Karpas-422 (cell line): ENCODE results near the gene TRAM2. TPM values are rescaled to one million over a fixed set of nuclear protein-coding genes. Genes with fewer than 3 reads are reported as not detected.

ENCODE experiments used
- DNase-seq: peaks from one replicate; pipeline ENCODE4 v3.0.0-alpha.2; 2015
- H2AFZ ChIP-seq: fragments of 200-600 bp; sonication (generic); 2 replicates; pipeline ENCODE4 v1.6.1; 2014; ENCODE audit warnings: antibody characterized with exemption, low read length, mixed read lengths
- H3K27ac ChIP-seq: fragments of 200-600 bp; sonication (generic); 2 replicates; pipeline ENCODE4 v1.5.1; 2014; ENCODE audit warnings: mild to moderate bottlenecking, low read length, moderate library complexity
- H3K27me3 ChIP-seq: fragments of 200-600 bp; sonication (generic); 2 replicates; pipeline ENCODE4 v1.6.1; 2014; ENCODE audit warnings: low read length, mixed read lengths
- H3K36me3 ChIP-seq: fragments of 200-600 bp; sonication (generic); 2 replicates; pipeline ENCODE4 v1.6.1; 2014; ENCODE audit warnings: low read length, mixed read lengths; ENCODE audit not compliant: insufficient read depth
- H3K4me1 ChIP-seq: fragments of 200-600 bp; sonication (generic); 2 replicates; pipeline ENCODE4 v1.6.1; 2014; ENCODE audit warnings: mild to moderate bottlenecking, low read length, mixed read lengths
- H3K4me2 ChIP-seq: fragments of 200-600 bp; sonication (generic); 2 replicates; pipeline ENCODE4 v1.6.1; 2014; ENCODE audit warnings: low read length, low read depth, mild to moderate bottlenecking; ENCODE audit not compliant: poor library complexity, severe bottlenecking
- H3K4me3 ChIP-seq: fragments of 200-600 bp; sonication (generic); 2 replicates; pipeline ENCODE4 v1.5.1; 2014; ENCODE audit warnings: mild to moderate bottlenecking, antibody characterized with exemption, low read length, mixed read lengths
- H3K79me2 ChIP-seq: fragments of 200-600 bp; sonication (generic); 2 replicates; pipeline ENCODE4 v1.6.1; 2014; ENCODE audit warnings: mild to moderate bottlenecking, low read length, mixed read lengths
- H3K9ac ChIP-seq: fragments of 200-600 bp; sonication (generic); 2 replicates; pipeline ENCODE4 v1.6.0; 2014; ENCODE audit warnings: low read length
- H3K9me2 ChIP-seq: fragments of 200-600 bp; sonication (generic), shearing (Covaris generic); replicated peaks from 2 replicates; pipeline ENCODE4 v1.6.0; 2014; ENCODE audit warnings: mild to moderate bottlenecking, low read length, moderate library complexity; ENCODE audit not compliant: insufficient read depth
- H3K9me3 ChIP-seq: fragments of 300-700, 200-600 bp; sonication (generic); 2 replicates; pipeline ENCODE4 v1.6.1; 2014; ENCODE audit warnings: low read length, mixed read lengths
- H4K20me1 ChIP-seq: fragments of 200-600 bp; sonication (generic); 2 replicates; pipeline ENCODE4 v1.6.1; 2014; ENCODE audit warnings: mild to moderate bottlenecking, antibody characterized with exemption, low read length, low read depth; ENCODE audit not compliant: insufficient read depth
- total RNA-seq: library from RNA; depleted of rRNA; stranded (reverse); fragments of >200 nt; shearing (Covaris generic); gene quantifications from 2 replicates; pipeline ENCODE4 v1.2.3, GENCODE V29; 2014; ENCODE audit warnings: low replicate concordance

TRAM2 gene
- total RNA-seq, 1 experiment from 2014 or later: 24.1 TPM

GRCh38 chr6:52511572-52512151 is 65.2 kb downstream of the TRAM2 start:
- Histone ChIP-seq H3K4me3 (no peak overlapping the region), H3K9me3 (no peaks in the 10 kb centered on the region), H3K36me3 (peaks cover 16% of the 10 kb centered on the region; the same call in 1 of the 2 replicates), H3K4me1 (peaks cover 11% of the 10 kb centered on the region), H3K9me2 (no peaks in the 10 kb centered on the region), H3K27ac (no peak overlapping the region), H2AFZ (no peak overlapping the region), H3K27me3 (no peaks in the 10 kb centered on the region), H3K9ac (no peak overlapping the region), H3K79me2 (no peaks in the 10 kb centered on the region), H4K20me1 (no peaks in the 10 kb centered on the region), H3K4me2 (no peak overlapping the region)
- DNase-seq: no peak

DNA sequence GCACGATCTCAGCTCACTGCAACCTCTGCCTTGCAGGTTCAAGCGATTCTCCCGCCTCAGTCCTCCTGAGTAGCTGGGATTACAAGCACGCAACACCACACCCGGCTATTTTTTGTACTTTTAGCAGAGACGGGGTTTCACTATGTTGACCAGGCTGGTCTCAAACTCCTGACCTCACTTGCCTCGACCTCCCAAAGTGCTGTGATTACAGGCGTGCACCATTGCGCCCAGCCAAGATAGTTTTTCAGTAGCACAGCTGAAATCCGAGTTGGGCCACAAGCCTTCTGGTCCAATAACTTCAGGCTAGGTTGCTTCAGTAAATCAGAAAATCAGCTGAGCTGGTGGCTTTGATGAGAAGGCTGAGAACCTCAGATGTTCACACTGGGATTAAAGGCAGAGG is 65.7 kb downstream of the TRAM2 start:
- no peak for DNase-seq
- Histone ChIP-seq H2AFZ (no peak overlapping the region), H3K36me3 (peaks cover 16% of the 10 kb centered on the region; the same call in 1 of the 2 replicates), H3K9ac (no peak overlapping the region), H3K27ac (no peak overlapping the region), H4K20me1 (no peaks in the 10 kb centered on the region), H3K4me3 (no peak overlapping the region), H3K79me2 (no peaks in the 10 kb centered on the region), H3K4me1 (peaks cover 11% of the 10 kb centered on the region), H3K9me3 (no peaks in the 10 kb centered on the region), H3K4me2 (no peak overlapping the region), H3K27me3 (no peaks in the 10 kb centered on the region), H3K9me2 (no peaks in the 10 kb centered on the region)

GRCh38 chr6:52510213-52510562 is 66.7 kb downstream of the TRAM2 start:
- H4K20me1 ChIP-seq: no peaks in the 10 kb centered on the region
- no peaks in the 10 kb centered on the region for H3K9me3 ChIP-seq
- no peak overlapping the region for H3K9ac ChIP-seq
- H3K36me3 ChIP-seq: peaks cover 13% of the 10 kb centered on the region; the same call in 1 of the 2 replicates
- H3K4me3 ChIP-seq: no peak overlapping the region
- no peaks in the 10 kb centered on the region for H3K79me2 ChIP-seq
- no peak overlapping the region for H2AFZ ChIP-seq
- peaks cover 11% of the 10 kb centered on the region for H3K4me1 ChIP-seq
- H3K9me2 ChIP-seq: no peaks in the 10 kb centered on the region
- no peak overlapping the region for H3K27ac ChIP-seq
- no peak for DNase-seq
- H3K4me2 ChIP-seq: no peak overlapping the region
- H3K27me3 ChIP-seq: no peaks in the 10 kb centered on the region

GRCh38 chr6:52509281-52510212 is 67.3 kb downstream of the TRAM2 start:
- Histone ChIP-seq H3K36me3 (peaks cover 9% of the 10 kb centered on the region; the same call in 1 of the 2 replicates), H3K4me1 (peaks cover 11% of the 10 kb centered on the region), H2AFZ (no peak overlapping the region), H3K9me3 (no peaks in the 10 kb centered on the region), H3K9me2 (no peaks in the 10 kb centered on the region), H3K4me2 (no peak overlapping the region), H3K9ac (no peak overlapping the region), H3K4me3 (no peak overlapping the region), H3K27ac (no peak overlapping the region), H3K27me3 (no peaks in the 10 kb centered on the region), H3K79me2 (no peaks in the 10 kb centered on the region), H4K20me1 (no peaks in the 10 kb centered on the region)
- DNase-seq: no peak

DNA sequence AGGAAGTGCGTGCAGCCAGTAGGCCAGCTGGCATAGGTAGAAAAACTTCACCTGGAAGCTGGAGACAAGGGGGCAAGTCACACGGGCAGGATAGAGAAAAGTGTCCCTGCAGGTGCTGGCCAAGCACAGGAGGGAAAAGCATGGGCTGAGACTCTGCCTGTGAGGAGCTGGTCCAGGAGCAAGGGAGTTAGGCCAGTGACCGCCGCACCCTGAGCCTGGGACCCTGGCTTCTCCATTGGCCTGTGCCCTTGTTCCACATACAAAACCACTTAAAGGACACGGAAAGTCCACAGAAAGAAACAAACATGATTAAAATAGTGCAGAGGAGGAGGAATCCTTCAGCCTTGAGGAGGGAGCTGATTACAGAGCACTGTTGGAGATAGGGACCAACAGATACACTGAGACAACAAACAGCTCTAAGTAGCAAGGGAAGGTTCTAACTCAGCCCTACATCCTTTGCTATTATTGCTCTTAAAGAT is 68.6 kb downstream of the TRAM2 start:
- Histone ChIP-seq H3K27ac (no peak overlapping the region), H3K9ac (no peak overlapping the region), H3K9me2 (no peaks in the 10 kb centered on the region)

GRCh38 chr6:52507557-52508260 is 69.2 kb downstream of the TRAM2 start:
- Histone ChIP-seq H3K9ac (no peak overlapping the region), H3K4me1 (peaks cover 18% of the 10 kb centered on the region), H3K27me3 (no peaks in the 10 kb centered on the region), H3K4me2 (no peak overlapping the region), H3K36me3 (peaks cover 9% of the 10 kb centered on the region; the same call in 1 of the 2 replicates), H3K9me3 (no peaks in the 10 kb centered on the region), H3K79me2 (no peaks in the 10 kb centered on the region), H4K20me1 (no peaks in the 10 kb centered on the region), H3K4me3 (no peak overlapping the region), H3K9me2 (no peaks in the 10 kb centered on the region), H2AFZ (no peak overlapping the region), H3K27ac (no peak overlapping the region)
- DNase-seq: no peak

More for the DNA sequence above, 68.6 kb downstream of the TRAM2 start:
- H2AFZ ChIP-seq: no peak overlapping the region
- H3K9me3 ChIP-seq: no peaks in the 10 kb centered on the region
- H3K4me2 ChIP-seq: no peak overlapping the region
- H3K4me1 ChIP-seq: peaks cover 15% of the 10 kb centered on the region
- no peak for DNase-seq
- no peaks in the 10 kb centered on the region for H4K20me1 ChIP-seq
- no peak overlapping the region for H3K4me3 ChIP-seq
- peaks cover 9% of the 10 kb centered on the region; the same call in 1 of the 2 replicates for H3K36me3 ChIP-seq
- no peaks in the 10 kb centered on the region for H3K27me3 ChIP-seq
- no peaks in the 10 kb centered on the region for H3K79me2 ChIP-seq

DNA sequence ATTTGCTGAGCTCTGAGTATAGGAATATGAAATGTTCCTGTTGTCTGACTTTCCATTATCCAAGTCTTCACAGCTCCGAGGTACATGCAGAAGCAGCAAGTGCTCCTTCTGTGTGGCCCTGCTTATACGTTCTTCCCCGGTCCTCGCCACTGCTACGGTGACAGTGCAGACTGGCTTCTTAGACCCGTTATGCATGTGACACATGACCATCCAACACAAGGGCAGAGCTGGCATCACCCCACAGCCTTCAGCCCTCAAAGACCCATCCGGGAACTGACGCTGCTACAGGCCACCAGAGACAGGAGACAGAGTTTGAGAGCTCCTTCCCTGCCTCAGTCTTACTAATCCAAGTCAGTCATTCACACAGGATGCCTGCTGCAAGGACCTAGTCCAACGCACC is 70.4 kb downstream of the TRAM2 start:
- H3K9me3 ChIP-seq: no peaks in the 10 kb centered on the region
- no peak overlapping the region for H3K9ac ChIP-seq
- H3K9me2 ChIP-seq: no peaks in the 10 kb centered on the region
- no peaks in the 10 kb centered on the region for H4K20me1 ChIP-seq
- no peak overlapping the region for H3K4me3 ChIP-seq
- no peak overlapping the region for H3K4me2 ChIP-seq
- H3K4me1 ChIP-seq: peaks cover 18% of the 10 kb centered on the region
- no peaks in the 10 kb centered on the region for H3K79me2 ChIP-seq
- no peak for DNase-seq
- peaks cover 8% of the 10 kb centered on the region; the same call in 1 of the 2 replicates for H3K36me3 ChIP-seq
- H3K27me3 ChIP-seq: no peaks in the 10 kb centered on the region
- no peak overlapping the region for H2AFZ ChIP-seq
- no peak overlapping the region for H3K27ac ChIP-seq
